HepG2 (cell line): ENCODE results near the gene PFKFB4. TPM values are rescaled to one million over a fixed set of nuclear protein-coding genes. Genes with fewer than 3 reads are reported as not detected.

ENCODE experiments used
- ATAC-seq: fragments of 200-7000 bp; cut with Tn5 transposase; 3 replicates; pipeline ENCODE4 v1.9.1; 2020; ENCODE audit warnings: mild to moderate bottlenecking, moderate library complexity
- BruUV-seq: library from RNA; stranded (reverse); fragments of 400-500 nt; replicated peaks from 2 replicates; lab custom pipeline; 2021; lab: Mats Ljungman, UMichigan
- CTCF ChIA-PET: fragments of 300-600 bp; formaldehyde crosslinking; extraction: SDS; loops from one replicate; lab custom pipeline; 2021; ENCODE audit warnings: low total read pairs, inconsistent platforms, low intra/inter-chr PET ratio; lab: Yijun Ruan, JAX
- POLR2A ChIA-PET: fragments of 350-600 bp; sonication (Branson Sonifier 250); formaldehyde crosslinking; loops from one replicate; lab custom pipeline; 2020; ENCODE audit warnings: antibody characterized with exemption, inconsistent platforms; lab: Yijun Ruan, JAX
- DNase-seq: peaks from one replicate; pipeline ENCODE4 v3.0.0-alpha.2; 2015; ENCODE audit warnings: low spot score
- FAIRE-seq: peaks from 3 replicates; lab custom pipeline; 2011; peaks lifted over from hg19 to GRCh38; lab: Jason Lieb, UNC
- H2AFZ ChIP-seq: one replicate; pipeline ENCODE4 v1.6.1; 2011; ENCODE audit warnings: low read length, inconsistent platforms
- H3K27ac ChIP-seq: fragments of 300-600 bp; 3 replicates; pipeline ENCODE4 v1.8.0; 2011; ENCODE audit warnings: mixed run types, mild to moderate bottlenecking, mixed read lengths, low read length, inconsistent platforms; ENCODE audit not compliant: insufficient read depth; ENCODE audit errors: extremely low read length
- H3K27me3 ChIP-seq, 2 experiments: fragments of 200-600 bp in 1 of 2; 2 replicates in 1 of 2; 3 replicates in 1 of 2; pipeline versions ENCODE4 v1.6.0 to v1.8.0; 2011; ENCODE audit warnings: low read length in 2 of 2, mild to moderate bottlenecking in 2 of 2, moderate library complexity in 2 of 2, inconsistent platforms in 1 of 2; ENCODE audit not compliant: insufficient read depth in 2 of 2, control insufficient read depth in 1 of 2
- H3K36me3 ChIP-seq, 2 experiments: fragments of 200-600 bp in 1 of 2; replicated peaks in 1 of 2; 2 replicates in 1 of 2; 3 replicates in 1 of 2; pipeline versions ENCODE4 v1.5.1 to v1.8.0; 2011; ENCODE audit warnings: low read length in 2 of 2, inconsistent platforms in 1 of 2; ENCODE audit not compliant: insufficient read depth in 2 of 2, control insufficient read depth in 1 of 2
- H3K4me1 ChIP-seq: 2 replicates; pipeline ENCODE4 v1.5.1; 2012; ENCODE audit warnings: low read length, inconsistent platforms; ENCODE audit not compliant: insufficient read depth
- H3K4me2 ChIP-seq: 2 replicates; pipeline ENCODE4 v1.6.0; 2011; ENCODE audit warnings: low read depth, low read length, inconsistent platforms
- H3K4me3 ChIP-seq, 3 experiments: fragments of 200-600 bp in 1 of 3; sonication (generic), shearing (Covaris generic) in 1 of 3; replicated peaks in 1 of 3; 2 replicates each; pipeline ENCODE4 v1.5.1; 2011 to 2016; ENCODE audit warnings: low read length in 3 of 3, inconsistent platforms in 2 of 3, low read depth in 2 of 3, mild to moderate bottlenecking in 2 of 3, control low read depth in 1 of 3, mixed read lengths in 1 of 3; ENCODE audit not compliant: insufficient read depth in 1 of 3
- H3K79me2 ChIP-seq: one replicate; pipeline ENCODE4 v1.6.1; 2011; ENCODE audit warnings: low read length, inconsistent platforms; ENCODE audit not compliant: insufficient read depth
- H3K9ac ChIP-seq: 2 replicates; pipeline ENCODE4 v1.6.0; 2011; ENCODE audit warnings: mild to moderate bottlenecking, low read depth, low read length, inconsistent platforms; ENCODE audit not compliant: insufficient read depth
- H3K9me3 ChIP-seq: 2 replicates; pipeline ENCODE4 v1.5.1; 2012; ENCODE audit warnings: mild to moderate bottlenecking, low read length
- H4K20me1 ChIP-seq: 2 replicates; pipeline ENCODE4 v1.6.0; 2011; ENCODE audit warnings: inconsistent platforms, mild to moderate bottlenecking, low read length, moderate library complexity; ENCODE audit not compliant: insufficient read depth
- FUBP1 ChIP-seq: sonication (generic); formaldehyde crosslinking; IDR thresholded peaks from 2 replicates; pipeline ENCODE4 v1.5.1; 2020; ENCODE audit warnings: missing genetic modification reagents, mild to moderate bottlenecking, borderline replicate concordance
- HNF1A ChIP-seq, 2 experiments: sonication (generic) in 1 of 2; formaldehyde crosslinking in 1 of 2; IDR thresholded peaks; 2 replicates each; pipeline versions ENCODE4 v1.4.0 to v1.6.1; 2016 to 2020; ENCODE audit warnings: borderline replicate concordance in 1 of 2, low read depth in 1 of 2, mild to moderate bottlenecking in 1 of 2, missing genetic modification reagents in 1 of 2
- HNRNPLL ChIP-seq: fragments of 200-400 bp; formaldehyde crosslinking; IDR thresholded peaks from 2 replicates; pipeline ENCODE4 v1.6.1; 2017; ENCODE audit warnings: mild to moderate bottlenecking, low read depth, low read length; ENCODE audit not compliant: poor library complexity, severe bottlenecking
- SAFB2 ChIP-seq: sonication (generic); formaldehyde crosslinking; IDR thresholded peaks from 2 replicates; pipeline ENCODE4 v1.5.1; 2020; ENCODE audit warnings: missing genetic modification reagents, low read depth, mild to moderate bottlenecking, borderline replicate concordance
- SIN3B ChIP-seq: fragments of 150-350 bp; IDR thresholded peaks from 2 replicates; pipeline ENCODE4 v1.6.1; 2014; ENCODE audit warnings: low read length
- SUZ12 ChIP-seq: fragments of 150-350 bp; IDR thresholded peaks from 2 replicates; pipeline ENCODE4 v1.6.1; 2014; ENCODE audit warnings: low read depth, low read length
- ZBTB39 ChIP-seq: sonication (generic); formaldehyde crosslinking; IDR thresholded peaks from 2 replicates; pipeline ENCODE4 v1.5.0; 2020; ENCODE audit warnings: missing genetic modification reagents
- ZMYM3 ChIP-seq: sonication (generic); formaldehyde crosslinking; IDR thresholded peaks from 2 replicates; pipeline ENCODE4 v1.5.1; 2020; ENCODE audit warnings: mild to moderate bottlenecking, missing genetic modification reagents
- ZNF558 ChIP-seq: sonication (generic); formaldehyde crosslinking; IDR thresholded peaks from 2 replicates; pipeline ENCODE4 v1.9.0; 2022; ENCODE audit warnings: mild to moderate bottlenecking, missing genetic modification reagents, borderline replicate concordance
- ZNF629 ChIP-seq: sonication (generic); formaldehyde crosslinking; conservative IDR thresholded peaks from 2 replicates; pipeline ENCODE4 v1.5.0; 2020; ENCODE audit warnings: missing genetic modification reagents
- ZNF672 ChIP-seq: sonication (generic); formaldehyde crosslinking; IDR thresholded peaks from 2 replicates; pipeline ENCODE4 v1.8.1; 2022; ENCODE audit warnings: missing genetic modification reagents
- ZNF749 ChIP-seq: sonication (generic); formaldehyde crosslinking; IDR thresholded peaks from 2 replicates; pipeline ENCODE4 v1.8.0; 2022; ENCODE audit warnings: mild to moderate bottlenecking, missing genetic modification reagents, moderate library complexity, borderline replicate concordance
- ZUFSP ChIP-seq: sonication (generic); formaldehyde crosslinking; IDR thresholded peaks from 2 replicates; pipeline ENCODE4 v1.9.0; 2021; ENCODE audit warnings: missing genetic modification reagents, mild to moderate bottlenecking, borderline replicate concordance
- ZZZ3 ChIP-seq: sonication (generic); formaldehyde crosslinking; IDR thresholded peaks from 2 replicates; pipeline ENCODE4 v1.4.0; 2020; ENCODE audit warnings: missing genetic modification reagents, mild to moderate bottlenecking, borderline replicate concordance
- WGBS: methylation state at CpG from one replicate; pipeline ENCODE4 v1.1.6; 2017; ENCODE audit warnings: low lambda C conversion rate; 5-methylcytosine and 5-hydroxymethylcytosine counted together
- in situ Hi-C: cut with HindIII; loops from 2 replicates; pipeline ENCODE4 v1.10.0; 2017; ENCODE audit warnings: low pct_unique_long_range_greater_than_20kb; ENCODE audit not compliant: extremely low pct_ligation_motif_present
- intact Hi-C: fragments of 100-400 bp; cut with micrococcal nuclease; formaldehyde crosslinking; loops from one replicate; pipeline ENCODE4 v1.10.0; 2022; ENCODE audit not compliant: unreplicated experiment
- polyA plus RNA-seq, 8 experiments: library from polyadenylated mRNA; depleted of rRNA in 3 of 8; stranded (reverse) in 7 of 8; unstranded in 1 of 8; fragments of >200 nt; fragmentation: Illumina TruSeq in 4 of 8; extraction: Trizol in 4 of 8; gene quantifications; 2 replicates each; pipeline versions ENCODE4 v1.2.1 to v1.2.3, GENCODE V29; 2011 to 2016; ENCODE audit warnings: low read depth in 4 of 8, missing spikeins in 1 of 8, mixed read lengths in 1 of 8; ENCODE audit not compliant: insufficient read depth in 1 of 8
- total RNA-seq, 5 experiments: library from RNA; depleted of rRNA; stranded (reverse); fragments of >200 nt; fragmentation: Illumina TruSeq; extraction: Trizol; gene quantifications; 2 replicates each; pipeline ENCODE4 v1.2.3, GENCODE V29; 2016; ENCODE audit warnings: low read depth in 1 of 5

The PFKFB4 gene
- total and polyA plus RNA-seq, 2 of the 13 experiments (the other 11 are each of a cell fraction or from before 2014, with no cell fraction given) = 7.1 to 103 TPM

- WGBS = no CpG with 5 or more reads among the region's 5 CpGs
- H3K79me2 ChIP-seq = no peaks in the 10 kb centered on the region
- no peaks in the 10 kb centered on the region for H4K20me1 ChIP-seq
- in situ Hi-C loops (loop anchor here (5.0 kb wide), 1 partner anchor 33 kb away; a partner anchor contains a TSS), intact Hi-C loops (no loop called here)
- H3K9me3 ChIP-seq = peaks cover 4% of the 10 kb centered on the region; the same call in 1 of the 2 replicates
- no peak overlapping the region for H3K4me3 ChIP-seq
- ATAC-seq (no peak), FAIRE-seq (no peak), DNase-seq (no peak)
- no peak overlapping the region for H3K9ac ChIP-seq
- peaks cover 0 to 8% of the 10 kb centered on the region in 2 experiments; a peak in 1 of 5 replicates for H3K27me3 ChIP-seq
- no peaks in the 10 kb centered on the region for H3K36me3 ChIP-seq
- ChIA-PET CTCF (no interaction called here), POLR2A (interaction anchor here (1.8 kb wide), 1 partner anchor 28 kb away, joined by 4 read pairs; no protein-coding TSS in a partner anchor)
- H2AFZ ChIP-seq = no peak overlapping the region
- BruUV-seq = no TSS peak
- peaks cover 20% of the 10 kb centered on the region for H3K4me1 ChIP-seq
- no peak overlapping the region for H3K27ac ChIP-seq
- no peak overlapping the region for H3K4me2 ChIP-seq
- TF ChIP-seq SAFB2 (no peak), ZNF749 (no peak), ZNF672 (CRISPR knock-in tag) (no peak), ZNF558 (CRISPR knock-in tag) (no peak), ZZZ3 (no peak), ZBTB39 (CRISPR knock-in tag) (no peak), ZMYM3 (CRISPR knock-in tag) (no peak), SUZ12 (no peak), SIN3B (no peak), HNF1A (IDR thresholded peaks at IDR 0.05; ENCODE audit: low read depth) (no peak), HNF1A (CRISPR knock-in tag; IDR thresholded peaks at IDR 0.05; ENCODE audit: borderline replicate concordance) (no peak), FUBP1 (CRISPR knock-in tag) (no peak), HNRNPLL (no peak), ZUFSP (CRISPR knock-in tag) (no peak), ZNF629 (CRISPR knock-in tag) (no peak)
Observed at GRCh38 chr3:48500656-48501055, 55.9 kb downstream of the PFKFB4 start.
